Nephron (organoid): ENCODE data around the gene P2RX3.

ENCODE experiments used
- H3K27ac Mint-ChIP-seq, 3 experiments: 2 replicates each; pipeline ENCODE4 v1.8.0; 2020; ENCODE audit warnings: mixed read lengths in 3 of 3, mild to moderate bottlenecking in 2 of 3, moderate library complexity in 1 of 3
- H3K27me3 Mint-ChIP-seq: 2 replicates; pipeline ENCODE4 v1.8.0; 2021; ENCODE audit warnings: low read depth, mild to moderate bottlenecking, moderate library complexity, mixed read lengths
- H3K36me3 Mint-ChIP-seq: 2 replicates; pipeline ENCODE4 v1.8.0; 2020; ENCODE audit warnings: low read depth, mixed read lengths
- H3K4me1 Mint-ChIP-seq: 2 replicates; pipeline ENCODE4 v1.8.0; 2020; ENCODE audit warnings: mixed read lengths
- H3K4me3 Mint-ChIP-seq, 3 experiments: 2 replicates each; pipeline ENCODE4 v1.8.0; 2020; ENCODE audit warnings: mild to moderate bottlenecking in 3 of 3, mixed read lengths in 3 of 3, moderate library complexity in 2 of 3
- H3K9me3 Mint-ChIP-seq: 2 replicates; pipeline ENCODE4 v1.8.0; 2020; ENCODE audit warnings: mixed read lengths
- TF ChIP-seq, protein P1 (sequence below), 3 experiments: fragments of 200-600 bp; sonication (generic); IDR thresholded peaks; one replicate each; pipeline ENCODE4 v1.5.0; 2021; ENCODE audit warnings: antibody characterized with exemption in 3 of 3; ENCODE audit not compliant: unreplicated experiment in 3 of 3

Gene P2RX3

DNA sequence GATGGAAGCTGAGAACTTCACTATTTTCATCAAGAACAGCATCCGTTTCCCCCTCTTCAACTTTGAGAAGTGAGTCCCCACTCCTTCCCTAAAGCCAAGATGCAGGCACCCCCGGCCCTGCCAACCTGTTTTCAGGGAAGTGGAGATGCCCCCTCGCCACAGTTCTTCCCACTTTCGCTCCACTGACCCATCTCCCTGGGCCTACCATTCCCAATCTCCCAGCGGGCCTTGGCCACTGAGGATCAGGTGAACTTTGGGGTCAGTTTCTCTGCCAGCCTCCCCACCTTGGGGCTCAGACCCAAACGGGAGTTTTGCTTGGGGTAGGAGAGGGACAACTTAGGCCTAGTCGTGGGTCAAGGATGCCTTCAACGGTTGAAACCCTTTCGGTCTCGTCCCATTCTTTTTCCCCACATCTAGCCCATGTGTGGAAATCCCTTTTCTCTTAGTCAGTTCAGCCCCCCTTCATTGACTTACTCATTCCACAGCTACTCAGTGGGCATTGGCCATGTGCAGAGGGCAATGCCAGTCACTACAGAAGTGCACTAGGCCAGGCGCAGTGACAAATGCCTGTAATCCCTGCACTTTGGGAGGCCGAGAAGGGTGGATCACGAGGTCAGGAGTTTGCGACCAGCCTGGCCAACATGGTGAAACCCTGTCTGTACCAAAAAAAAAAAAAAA, 10.6 kb downstream of the P2RX3 start:
- Mint-ChIP-seq H3K27me3 (peaks cover 3% of the 10 kb centered on the region), H3K36me3 (peaks cover 5% of the 10 kb centered on the region), H3K4me3 (no peak overlapping the region), H3K27ac (no peak overlapping the region), H3K4me1 (peaks cover 41% of the 10 kb centered on the region), H3K9me3 (peaks cover 3% of the 10 kb centered on the region)
- TF ChIP-seq, protein P1, sequence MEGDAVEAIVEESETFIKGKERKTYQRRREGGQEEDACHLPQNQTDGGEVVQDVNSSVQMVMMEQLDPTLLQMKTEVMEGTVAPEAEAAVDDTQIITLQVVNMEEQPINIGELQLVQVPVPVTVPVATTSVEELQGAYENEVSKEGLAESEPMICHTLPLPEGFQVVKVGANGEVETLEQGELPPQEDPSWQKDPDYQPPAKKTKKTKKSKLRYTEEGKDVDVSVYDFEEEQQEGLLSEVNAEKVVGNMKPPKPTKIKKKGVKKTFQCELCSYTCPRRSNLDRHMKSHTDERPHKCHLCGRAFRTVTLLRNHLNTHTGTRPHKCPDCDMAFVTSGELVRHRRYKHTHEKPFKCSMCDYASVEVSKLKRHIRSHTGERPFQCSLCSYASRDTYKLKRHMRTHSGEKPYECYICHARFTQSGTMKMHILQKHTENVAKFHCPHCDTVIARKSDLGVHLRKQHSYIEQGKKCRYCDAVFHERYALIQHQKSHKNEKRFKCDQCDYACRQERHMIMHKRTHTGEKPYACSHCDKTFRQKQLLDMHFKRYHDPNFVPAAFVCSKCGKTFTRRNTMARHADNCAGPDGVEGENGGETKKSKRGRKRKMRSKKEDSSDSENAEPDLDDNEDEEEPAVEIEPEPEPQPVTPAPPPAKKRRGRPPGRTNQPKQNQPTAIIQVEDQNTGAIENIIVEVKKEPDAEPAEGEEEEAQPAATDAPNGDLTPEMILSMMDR (IDR thresholded peaks at IDR 0.05; ENCODE audit: unreplicated experiment in 3 of 3): no peak

DNA sequence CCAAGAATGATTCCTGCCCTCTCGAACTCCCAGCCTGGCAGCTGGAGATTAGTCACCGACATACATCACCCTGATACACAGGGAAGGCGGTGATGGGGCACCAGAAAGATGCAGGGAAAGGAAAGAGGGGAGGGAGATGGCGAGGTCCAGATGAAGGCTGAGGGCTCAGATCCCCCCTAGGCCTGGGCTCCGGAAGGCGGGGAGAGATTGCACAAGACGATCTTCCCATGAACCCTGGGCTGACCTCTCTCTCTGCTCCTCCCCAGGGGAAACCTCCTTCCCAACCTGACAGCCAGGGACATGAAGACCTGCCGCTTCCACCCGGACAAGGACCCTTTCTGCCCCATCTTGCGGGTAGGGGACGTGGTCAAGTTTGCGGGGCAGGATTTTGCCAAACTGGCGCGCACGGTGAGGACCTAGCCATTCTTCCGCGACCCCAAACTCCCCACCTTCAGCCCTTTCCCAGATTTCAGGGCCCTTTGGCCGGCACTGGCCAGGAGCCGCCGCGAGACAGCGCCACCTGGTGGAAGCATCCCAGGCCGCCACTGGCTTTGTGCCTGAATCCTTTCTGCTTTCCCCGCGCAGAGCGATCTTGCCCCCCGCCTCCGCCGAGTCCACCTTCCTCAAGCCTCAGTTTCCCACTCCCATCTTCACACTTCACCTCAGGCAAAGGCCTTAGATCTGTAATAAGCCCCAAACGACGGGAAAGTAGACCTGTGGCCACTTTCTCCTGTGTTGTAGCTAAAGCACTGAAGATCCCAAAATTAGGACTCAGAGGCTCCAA, 11.5 kb downstream of the P2RX3 start:
- Mint-ChIP-seq H3K27ac (peak overlapping the region in 1 of 3 experiments; percentile 37), H3K4me1 (peaks cover 47% of the 10 kb centered on the region), H3K9me3 (peaks cover 3% of the 10 kb centered on the region), H3K27me3 (peaks cover 7% of the 10 kb centered on the region), H3K36me3 (peaks cover 5% of the 10 kb centered on the region), H3K4me3 (no peak overlapping the region)
- TF ChIP-seq, protein P1 (IDR thresholded peaks at IDR 0.05; ENCODE audit: unreplicated experiment in 3 of 3): peak; percentile 76 to 85 (median 85)

DNA sequence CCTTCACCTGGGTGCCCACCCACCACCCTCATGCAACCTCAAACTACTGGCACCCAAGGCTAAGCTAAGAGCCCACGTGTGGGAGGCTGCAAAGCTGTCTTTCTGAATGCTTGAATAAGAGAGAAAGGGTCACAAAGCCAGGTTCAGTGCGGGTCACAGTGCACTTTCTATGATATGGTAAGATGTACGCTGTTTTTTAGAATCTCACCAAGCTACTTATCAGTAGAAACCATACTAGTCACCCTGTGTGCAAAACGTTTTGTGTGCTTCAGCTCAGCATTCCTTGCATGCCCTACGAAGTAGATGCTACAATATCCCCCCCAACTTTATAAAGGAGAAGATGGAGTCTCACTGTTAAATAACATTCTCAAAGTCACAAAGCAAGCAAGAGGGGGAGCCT, 14.9 kb downstream of the P2RX3 start:
- Mint-ChIP-seq H3K4me3 (no peak overlapping the region), H3K27me3 (peaks cover 10% of the 10 kb centered on the region), H3K36me3 (peaks cover 5% of the 10 kb centered on the region), H3K27ac (peak overlapping the region in 2 of 3 experiments; percentile 6 to 14), H3K9me3 (peaks cover 3% of the 10 kb centered on the region), H3K4me1 (peaks cover 39% of the 10 kb centered on the region)
- TF ChIP-seq, protein P1 (IDR thresholded peaks at IDR 0.05; ENCODE audit: unreplicated experiment in 3 of 3): no peak

DNA sequence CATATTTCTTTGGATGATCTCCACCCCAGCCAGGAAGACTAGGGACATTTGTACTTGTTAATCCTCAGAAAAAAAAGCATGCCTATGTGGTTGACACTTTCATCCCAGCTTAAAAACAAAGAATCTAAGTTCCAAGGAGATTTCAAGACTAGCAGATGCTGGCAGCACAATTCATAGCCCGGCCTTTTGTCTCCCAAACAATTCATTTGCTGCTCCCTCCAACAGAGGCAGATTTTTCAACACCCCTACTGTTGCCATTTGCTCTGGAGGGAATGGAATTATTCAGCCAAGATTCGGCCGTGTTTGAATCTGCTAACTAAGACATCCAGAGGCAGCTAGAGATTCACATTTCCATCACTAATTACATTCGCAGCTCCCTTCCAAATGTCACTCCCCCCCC, 15.3 kb downstream of the P2RX3 start:
- H3K9me3 Mint-ChIP-seq: peaks cover 3% of the 10 kb centered on the region
- TF ChIP-seq, protein P1 (IDR thresholded peaks at IDR 0.05; ENCODE audit: unreplicated experiment in 3 of 3): no peak
- H3K27ac Mint-ChIP-seq: peak overlapping the region in 2 of 3 experiments; percentile 6 to 14
- H3K4me1 Mint-ChIP-seq: peaks cover 40% of the 10 kb centered on the region
- H3K4me3 Mint-ChIP-seq: no peak overlapping the region
- H3K27me3 Mint-ChIP-seq: peaks cover 10% of the 10 kb centered on the region
- H3K36me3 Mint-ChIP-seq: peaks cover 5% of the 10 kb centered on the region

DNA sequence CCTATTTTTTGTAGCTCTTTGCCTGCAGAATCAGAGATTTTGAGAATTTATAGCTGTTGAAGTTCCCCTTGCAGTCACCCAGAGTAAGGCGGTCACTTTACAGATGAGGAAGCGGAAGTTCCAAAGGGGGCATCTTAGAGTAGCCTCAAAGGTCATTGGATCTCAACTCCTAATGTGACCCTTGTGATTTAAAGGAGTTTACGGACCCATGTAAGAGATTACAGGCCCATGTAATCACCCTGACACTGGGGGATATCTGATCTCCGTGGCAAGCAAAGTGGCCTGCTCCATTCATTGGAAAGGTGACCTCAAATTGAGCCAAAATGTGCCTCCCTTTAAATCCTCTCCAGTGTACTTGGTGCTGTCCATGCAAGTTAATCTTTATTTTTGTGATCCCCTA, 15.7 kb downstream of the P2RX3 start:
- Mint-ChIP-seq H3K4me3 (no peak overlapping the region), H3K9me3 (peaks cover 3% of the 10 kb centered on the region), H3K36me3 (peaks cover 5% of the 10 kb centered on the region), H3K4me1 (peaks cover 40% of the 10 kb centered on the region), H3K27me3 (peaks cover 14% of the 10 kb centered on the region), H3K27ac (peak overlapping the region in 1 of 3 experiments; percentile 4)
- TF ChIP-seq, protein P1 (IDR thresholded peaks at IDR 0.05; ENCODE audit: unreplicated experiment in 3 of 3): no peak
